ENCODE data around the gene LGMN. TPM values are rescaled to one million over a fixed set of nuclear protein-coding genes. Genes with fewer than 3 reads are reported as not detected.
A peak's percentile ranks its signal among the peaks of the same experiment; 100 is the strongest.

The LGMN gene
- total and polyA plus RNA-seq, 2 experiments from 2014 or later, result 60.0 to 83.5 TPM

GRCh38 chr14:92785667-92786426 lies 37.4 kb upstream of the LGMN start:
- H3K9me2 ChIP-seq (ENCODE audit: insufficient read depth), result peaks cover 4% of the 10 kb centered on the region; the same call in 1 of the 2 replicates
- H3F3A ChIP-seq (replicated peaks; ENCODE audit: low read depth), result no peaks in the 10 kb centered on the region
- Mint-ChIP-seq H3K36me3 (ENCODE audit: low read depth) (peaks cover 5% of the 10 kb centered on the region; the same call in 2 of the 3 replicates), H3K4me3 (no peak overlapping the region), H3K4me1 (peaks cover 10% of the 10 kb centered on the region; the same call in 2 of the 3 replicates), H3K9me3 (peaks cover 9% of the 10 kb centered on the region), H3K27ac (0 out of 2 replicates have a peak overlapping the region, but pooled peaks have one; percentile 2), H3K27me3 (ENCODE audit: insufficient read depth, low read depth, poor library complexity) (no peaks in the 10 kb centered on the region)
- no peak overlapping the region for H3K4me2 ChIP-seq
- DNase-seq (ENCODE audit: low spot score), result peak; percentile 6
- TF ChIP-seq ETS1 (IDR thresholded peaks at IDR 0.05), result no peak
- TF ChIP-seq ZNF331 (CRISPR knock-in tag; IDR thresholded peaks at IDR 0.05; ENCODE audit: low read depth), result no peak
- TF ChIP-seq NANOG (IDR thresholded peaks at IDR 0.05; ENCODE audit: borderline replicate concordance), result no peak
- no peak for TF ChIP-seq ZNF114 (CRISPR knock-in tag; IDR thresholded peaks at IDR 0.05)
- no peak for TF ChIP-seq REST (IDR thresholded peaks at IDR 0.05; ENCODE audit: unreplicated experiment)
- TF ChIP-seq JUNB (IDR thresholded peaks at IDR 0.05; ENCODE audit: unreplicated experiment), result no peak
- TF ChIP-seq CREB1 (CRISPR knock-in tag; IDR thresholded peaks at IDR 0.05; ENCODE audit: low read depth), result no peak
- no peak for TF ChIP-seq STAT1 (IDR thresholded peaks at IDR 0.05; ENCODE audit: unreplicated experiment)
- TF ChIP-seq EZH2phosphoT487 (IDR thresholded peaks at IDR 0.05; ENCODE audit: unreplicated experiment), result no peak
- TF ChIP-seq POLR2AphosphoS5 (IDR thresholded peaks at IDR 0.05; ENCODE audit: low read depth), result no peak
- no peak for TF ChIP-seq EZH2 (IDR thresholded peaks at IDR 0.05; ENCODE audit: low read depth, unreplicated experiment)
- TF ChIP-seq CTCF (conservative IDR thresholded peaks at IDR 0.05; ENCODE audit: low read depth in 2 of 2), result no peak
- no peak for TF ChIP-seq ZNF462 (CRISPR knock-in tag; IDR thresholded peaks at IDR 0.05)
- peak overlapping the region; percentile 84 for H2AFZ ChIP-seq
- no peak overlapping the region for H3K4me3 ChIP-seq
- H4K20me1 ChIP-seq (replicated peaks; ENCODE audit: insufficient read depth), result no peaks in the 10 kb centered on the region
- H3K4me1 ChIP-seq (ENCODE audit: insufficient read depth), result no peaks in the 10 kb centered on the region; the same call in 1 of the 2 replicates
- H3K27me3 ChIP-seq (ENCODE audit: insufficient read depth), result no peaks in the 10 kb centered on the region
- H3K79me2 ChIP-seq (replicated peaks; ENCODE audit: insufficient read depth), result no peaks in the 10 kb centered on the region
- ATAC-seq, result peak; percentile 35; the same call in 1 of the 3 replicates
- H3K36me3 ChIP-seq (ENCODE audit: insufficient read depth), result no peaks in the 10 kb centered on the region
- H3K27ac ChIP-seq (ENCODE audit: low read depth), result no peak overlapping the region

All from GM23338 (cell line).